NCI-H82 treated with DMSO at 0.1 percent for 48 hours (cell line): ENCODE results near the gene GRK3.
"Not testable (repeated sequence)": the region's sequence is repeated elsewhere in the genome, so short reads cannot be mapped to it uniquely, and the experiment has no call there.

Experiments
- DNase-seq: peaks from one replicate; lab custom pipeline; 2025; ENCODE audit not compliant: unreplicated experiment; lab: John Stamatoyannopoulos, UW

GRK3 gene

DNA sequence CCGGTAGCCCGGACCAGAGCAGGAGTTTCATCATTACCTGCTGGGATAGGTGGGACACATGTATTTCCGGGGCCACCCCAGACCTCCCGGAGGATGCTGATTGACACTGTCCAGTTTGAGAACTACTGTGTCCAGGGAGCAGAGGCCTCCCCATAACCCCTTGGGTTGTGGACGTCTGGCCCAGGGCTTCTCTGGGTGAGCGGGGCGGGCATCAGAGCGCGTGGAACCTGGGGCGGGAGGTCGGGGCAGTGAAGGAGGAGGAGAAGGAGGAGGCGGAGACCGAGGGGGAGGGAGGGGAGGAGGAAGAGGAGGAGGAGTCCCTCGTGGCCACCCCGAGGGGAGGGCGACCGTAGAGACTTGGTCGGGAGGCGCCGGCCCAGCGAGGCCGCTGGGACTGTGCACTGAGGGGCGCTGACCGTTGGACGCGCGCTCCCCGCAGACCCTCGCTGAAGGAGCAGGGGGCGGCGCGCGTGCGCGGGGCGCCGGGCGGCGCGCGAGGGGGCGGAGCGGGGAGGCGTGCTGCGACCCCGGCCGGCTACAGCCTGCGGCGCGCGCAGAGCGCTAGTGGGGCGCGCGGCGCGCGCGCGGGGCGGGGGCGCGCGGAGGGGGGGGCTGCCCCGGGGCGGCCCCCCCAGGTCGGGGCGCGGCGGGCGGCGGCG, at the start of gene GRK3:
GRK3 (plus strand) TSS at position 356 of the 659 bp plus-strand sequence. CDS start 366 bp downstream, outside the sequence.
- DNase-seq = no peak

DNA sequence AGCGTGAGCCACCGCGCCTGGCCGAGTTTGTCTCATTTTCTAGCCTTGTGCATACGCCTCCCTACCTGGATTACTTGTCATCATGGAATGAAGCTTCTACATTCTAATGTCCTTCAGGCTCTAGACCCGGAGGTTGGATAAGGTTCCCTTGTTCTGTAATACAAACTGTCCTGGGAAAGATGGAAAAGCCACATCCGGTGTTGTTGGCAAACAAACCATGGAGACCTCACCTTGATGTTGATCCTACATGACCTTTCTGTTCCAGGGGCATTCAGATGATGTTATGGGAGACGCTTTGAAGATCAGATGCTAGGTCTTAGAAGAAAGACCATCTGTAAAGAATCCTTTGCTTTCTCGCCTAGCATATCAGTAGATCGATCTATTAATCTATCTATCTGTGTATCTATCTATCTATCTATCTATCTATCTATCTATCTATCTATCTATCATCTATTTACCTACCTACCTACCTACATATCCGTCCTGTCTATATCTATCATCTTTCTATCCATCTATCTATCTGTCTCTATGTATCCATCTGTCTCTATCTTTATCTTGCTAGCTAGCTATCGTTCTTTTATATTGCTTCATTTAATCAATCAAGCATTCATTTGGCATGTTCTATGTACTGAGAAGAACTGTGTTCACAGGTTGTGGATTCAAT, 46.3 kb upstream of the GRK3 start:
- no peak for DNase-seq

DNA sequence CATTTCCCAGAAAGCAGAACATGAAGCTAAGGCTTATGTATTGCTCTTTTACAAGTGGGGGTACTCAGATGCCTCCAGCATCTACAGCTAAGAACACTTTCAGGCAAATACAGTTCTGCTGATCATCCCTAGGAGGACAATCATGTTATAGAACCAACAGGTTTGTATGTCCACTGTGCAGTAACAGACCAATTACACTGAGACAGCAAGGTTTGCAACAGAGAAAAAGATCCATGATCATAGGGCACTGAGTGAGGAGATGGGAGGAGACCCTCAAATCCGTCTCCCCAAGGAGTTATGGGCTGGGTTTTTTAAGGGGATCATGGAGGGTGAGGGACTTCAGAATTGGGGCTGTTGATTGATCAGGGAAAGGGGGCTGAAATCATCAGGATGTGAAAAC, 39.1 kb upstream of the GRK3 start:
- DNase-seq = no peak

DNA sequence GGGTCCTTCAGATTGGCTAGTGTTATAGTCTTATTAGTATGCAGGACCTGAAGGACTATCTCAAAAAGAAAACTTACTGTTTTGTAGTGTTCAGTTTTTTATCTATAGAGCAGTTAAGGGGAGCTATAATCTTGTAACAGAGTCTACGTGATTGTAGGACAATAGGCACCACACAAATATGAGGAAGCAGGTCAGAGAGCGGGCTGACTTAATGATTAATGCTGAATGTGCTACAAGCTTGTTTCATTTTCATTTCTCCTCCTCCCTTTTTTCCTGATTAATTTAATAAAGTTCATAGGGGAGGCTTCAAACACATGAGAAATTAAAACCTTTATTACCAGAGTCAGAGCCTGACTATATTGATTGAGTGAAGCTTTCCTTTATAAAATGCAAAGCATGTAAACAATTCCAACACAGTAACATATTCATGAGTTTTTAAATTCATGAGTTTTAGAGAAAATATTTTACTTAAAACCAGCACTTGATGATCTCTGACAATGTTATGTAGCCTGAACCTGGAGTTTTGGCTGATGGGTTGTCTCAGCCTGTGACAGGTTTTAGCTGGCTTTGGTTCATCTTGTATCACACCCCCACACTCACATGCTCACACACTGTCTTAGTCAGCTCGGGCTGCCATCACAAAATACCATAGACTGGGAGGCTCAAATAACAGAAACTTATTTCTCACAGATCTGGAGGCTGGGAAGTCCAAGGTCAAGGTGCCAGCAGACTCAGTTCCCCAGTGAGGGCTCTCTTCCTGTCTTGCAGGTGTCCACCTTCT, 38.5 kb upstream of the GRK3 start:
- not testable (repeated sequence) for DNase-seq

DNA sequence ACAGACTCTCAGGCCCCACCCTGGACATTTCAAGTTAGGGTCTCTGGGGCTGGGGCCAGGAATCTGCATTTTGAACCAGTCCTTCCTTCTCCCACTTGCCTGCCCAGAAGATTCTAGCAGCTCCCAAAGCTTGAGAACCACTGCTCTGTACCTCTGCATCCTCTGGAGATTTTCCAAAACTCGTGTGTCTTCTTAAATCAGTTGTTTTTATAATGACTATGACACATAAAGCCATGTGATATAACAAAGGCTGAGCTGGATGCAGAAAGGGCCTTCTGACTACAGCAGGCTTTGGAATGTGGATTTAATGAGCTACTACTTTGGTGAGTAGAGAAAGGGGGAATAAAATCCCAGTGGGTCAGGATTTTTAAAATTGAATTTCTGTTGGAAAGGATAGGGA, 37.5 kb upstream of the GRK3 start:
- DNase-seq = not testable (repeated sequence)

DNA sequence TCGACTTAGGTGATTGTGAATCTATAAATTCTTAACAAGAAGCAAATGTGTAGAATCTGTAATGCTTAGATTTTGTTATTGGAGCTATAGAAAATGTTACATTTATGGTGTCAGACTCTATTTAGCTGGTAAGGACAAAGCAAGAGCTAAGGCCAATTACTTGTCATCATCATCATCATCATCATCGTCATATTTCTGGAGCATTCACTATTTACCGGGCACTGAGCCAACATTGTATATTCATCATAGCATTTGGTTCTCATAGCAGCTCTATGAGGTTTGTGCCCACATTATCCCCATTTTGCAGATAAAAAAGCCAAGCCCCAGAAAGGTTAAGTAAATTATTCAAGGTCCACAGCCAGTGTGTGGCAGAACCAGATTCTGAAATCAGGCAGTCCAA, 36.4 kb upstream of the GRK3 start:
- not testable (repeated sequence) for DNase-seq

DNA sequence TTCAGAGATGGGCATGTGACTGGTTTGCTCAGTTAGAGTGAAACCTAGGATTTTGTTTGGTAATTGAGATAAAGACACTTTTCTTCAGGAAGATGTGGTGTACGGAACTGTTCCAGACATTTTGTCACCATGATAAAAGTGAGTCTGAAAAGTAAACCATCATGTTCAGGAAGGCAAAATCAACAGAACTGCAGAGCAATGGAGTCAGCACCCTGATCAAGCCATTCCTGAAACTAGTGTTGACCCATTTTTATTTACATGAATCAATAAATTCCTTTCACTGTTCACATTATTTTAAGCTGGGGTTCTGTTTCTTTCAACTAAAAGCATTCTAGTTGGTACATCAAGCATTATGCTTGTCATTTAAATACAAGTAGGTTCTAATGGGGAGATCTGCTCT, 35.4 kb upstream of the GRK3 start:
- DNase-seq = not testable (repeated sequence)

DNA sequence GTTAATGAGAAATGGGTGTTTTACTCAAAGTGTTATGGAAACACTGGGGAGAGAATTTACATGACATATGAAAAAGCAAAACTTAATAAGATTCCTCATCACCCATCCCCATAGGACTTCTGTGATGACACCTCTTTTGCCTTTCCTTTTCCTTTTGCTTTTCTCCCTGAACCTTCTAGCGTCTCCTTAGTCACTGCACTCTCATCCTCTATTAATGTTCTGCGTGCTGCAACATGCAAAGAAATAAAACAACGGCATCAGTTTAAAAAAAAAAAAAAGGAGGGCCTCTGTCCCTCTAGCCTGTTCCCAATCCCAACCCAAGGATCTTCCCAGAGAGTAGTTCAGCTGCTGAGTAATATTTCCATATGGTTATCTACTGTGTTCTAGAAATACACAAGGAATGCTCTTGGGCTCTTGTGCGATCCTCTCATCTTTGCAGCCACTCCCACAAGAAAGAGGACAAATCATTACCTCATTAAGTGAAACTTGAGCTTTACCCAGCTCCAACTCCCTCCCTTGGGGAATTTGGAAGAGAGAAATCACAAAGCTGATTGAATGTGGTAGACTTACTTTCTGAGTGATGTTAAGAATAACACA, 34.8 kb upstream of the GRK3 start:
- DNase-seq = not testable (repeated sequence)

DNA sequence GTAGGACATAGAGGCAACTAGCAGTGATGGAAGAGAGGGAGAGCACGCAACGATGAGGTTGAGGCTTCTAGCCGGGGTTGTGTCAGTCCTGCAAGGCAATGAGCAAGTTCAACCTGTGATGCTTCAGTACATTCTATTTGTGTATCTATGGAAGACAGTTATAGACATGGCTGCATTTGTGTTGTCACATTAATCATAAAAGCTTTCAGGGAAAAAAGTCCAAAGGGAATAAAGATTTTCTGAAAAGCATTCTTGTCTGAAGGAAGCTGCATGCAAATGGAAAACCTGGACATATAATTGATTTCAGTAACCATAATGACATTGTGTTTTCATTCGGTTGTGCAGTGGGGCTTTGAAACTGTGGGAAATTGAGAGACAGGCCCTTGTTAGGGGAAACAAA, 32.8 kb upstream of the GRK3 start:
- not testable (repeated sequence) for DNase-seq

DNA sequence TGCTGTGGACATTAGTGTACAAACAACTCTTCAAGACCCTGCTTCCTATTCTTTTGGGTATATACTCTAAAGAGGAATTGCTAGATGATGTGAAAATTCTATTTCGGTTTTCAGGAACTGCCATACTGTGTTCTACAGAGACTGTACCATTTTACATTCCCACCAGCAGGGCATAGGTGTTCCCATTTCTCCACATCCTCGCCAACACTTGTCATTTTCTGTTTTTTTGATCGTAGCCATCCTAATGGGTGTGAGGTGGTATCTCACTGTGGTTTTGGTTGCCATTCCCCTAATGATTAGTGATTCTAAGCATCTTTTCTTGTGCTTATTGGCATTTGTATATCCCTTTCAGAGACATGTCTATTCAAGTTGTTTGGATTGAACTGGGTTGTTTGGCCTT, 29.8 kb upstream of the GRK3 start:
- DNase-seq = no peak

DNA sequence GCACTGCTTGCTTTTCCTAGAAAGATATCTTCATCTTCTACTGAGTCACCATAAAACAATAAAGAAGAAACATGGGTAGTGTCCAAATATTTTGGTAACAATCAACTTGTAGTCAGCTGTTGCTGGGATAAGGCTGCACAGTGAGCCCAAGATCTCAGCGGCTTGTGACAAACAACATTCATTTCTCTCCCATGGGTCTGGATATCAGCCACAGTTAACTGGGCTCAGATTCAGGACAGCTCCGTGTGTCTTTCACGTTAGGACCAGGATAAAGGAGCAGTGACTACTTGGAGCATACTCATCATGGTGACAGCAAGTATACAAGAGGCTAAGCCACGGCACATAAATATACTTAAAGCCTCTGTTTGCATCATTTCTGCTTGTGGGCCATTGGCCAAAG, 27.9 kb upstream of the GRK3 start:
- DNase-seq = no peak

DNA sequence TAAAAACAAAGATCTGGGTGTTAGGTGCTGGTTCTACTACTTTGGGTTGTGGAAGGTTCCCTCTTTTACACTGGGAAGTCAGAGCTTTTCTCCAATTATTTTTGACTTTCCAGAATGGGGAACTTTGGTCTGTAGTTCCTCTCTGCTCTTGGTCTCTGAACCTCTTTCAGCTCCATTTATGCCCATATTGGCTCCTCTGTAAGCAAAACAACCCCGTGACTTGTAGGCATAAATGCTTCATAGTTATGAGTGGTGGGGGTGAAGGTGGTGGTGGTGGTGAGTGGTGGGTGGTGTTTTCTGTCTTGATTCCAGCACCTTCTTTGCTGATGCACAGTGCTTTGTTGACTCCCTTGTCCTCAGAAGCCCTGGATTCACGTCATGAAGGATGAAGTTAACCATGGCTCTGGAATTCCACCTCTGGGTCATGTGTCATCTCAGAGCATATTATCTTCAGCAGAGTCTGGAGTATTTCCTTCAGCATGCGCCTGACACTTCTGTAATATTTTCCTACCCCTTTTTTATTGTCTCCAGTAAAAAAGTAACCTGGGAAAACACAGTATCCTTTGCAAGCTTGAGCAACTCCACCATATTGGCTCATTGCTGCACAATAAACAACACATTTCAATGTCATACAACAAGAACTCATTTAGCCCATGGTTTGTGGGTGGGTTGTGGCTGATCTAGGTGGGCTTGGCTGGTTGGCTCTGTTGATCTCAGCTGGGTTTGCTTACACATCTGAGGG, 24.1 kb upstream of the GRK3 start:
- DNase-seq = no peak

DNA sequence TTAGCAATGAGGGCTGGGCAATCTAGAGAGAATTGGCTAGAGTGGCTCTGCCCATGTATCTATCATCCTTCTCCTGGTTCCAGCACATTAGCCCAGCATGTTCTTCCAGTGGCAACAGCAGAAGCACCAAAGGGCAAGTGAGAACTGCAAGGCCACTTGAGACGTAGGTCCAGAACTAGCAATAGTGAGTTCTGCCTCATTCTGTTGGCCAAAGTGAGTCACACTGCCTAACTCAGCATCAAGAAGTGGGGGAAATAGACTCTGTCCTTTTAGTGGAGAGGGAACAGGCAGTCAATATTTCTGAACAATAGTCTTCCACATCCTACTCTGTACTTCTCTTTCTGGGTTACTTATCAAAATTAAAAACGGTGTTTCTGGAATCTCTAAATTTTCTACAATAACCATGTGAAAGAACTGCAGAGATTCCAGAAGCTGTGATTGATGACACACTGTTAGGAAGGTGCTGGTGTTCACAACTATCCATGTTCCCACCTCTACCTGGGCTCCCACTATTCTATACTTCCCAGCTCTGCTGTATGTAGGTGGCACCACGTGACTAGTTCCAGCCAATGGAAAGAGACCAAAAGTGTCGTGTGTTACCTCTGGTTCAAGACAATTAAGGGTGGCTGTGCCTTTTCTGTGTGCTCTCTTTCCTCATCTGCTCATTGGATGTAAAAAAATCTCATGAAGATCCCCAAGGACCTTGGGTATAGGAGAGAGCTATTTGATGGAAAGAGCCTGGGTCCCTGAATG, 23.4 kb upstream of the GRK3 start:
- DNase-seq = no peak

DNA sequence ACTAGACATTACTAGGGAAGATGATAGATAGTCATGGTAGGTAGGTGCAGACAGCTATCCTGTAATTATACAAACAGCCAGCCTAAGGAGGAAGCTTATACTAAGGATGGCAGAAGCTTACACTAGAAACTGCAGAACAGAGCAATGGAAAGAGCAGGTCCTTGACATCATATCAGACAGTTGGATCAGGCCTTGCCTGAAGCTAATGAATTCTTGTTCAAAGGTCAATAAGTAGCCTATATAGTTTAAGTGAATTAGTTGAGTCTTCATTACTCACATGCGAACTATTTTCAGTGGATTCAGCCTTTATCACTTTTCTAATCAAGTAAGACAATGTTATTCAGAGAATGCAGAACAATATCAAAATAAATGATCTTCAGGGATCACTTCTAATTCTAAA, 22.3 kb upstream of the GRK3 start:
- no peak for DNase-seq

DNA sequence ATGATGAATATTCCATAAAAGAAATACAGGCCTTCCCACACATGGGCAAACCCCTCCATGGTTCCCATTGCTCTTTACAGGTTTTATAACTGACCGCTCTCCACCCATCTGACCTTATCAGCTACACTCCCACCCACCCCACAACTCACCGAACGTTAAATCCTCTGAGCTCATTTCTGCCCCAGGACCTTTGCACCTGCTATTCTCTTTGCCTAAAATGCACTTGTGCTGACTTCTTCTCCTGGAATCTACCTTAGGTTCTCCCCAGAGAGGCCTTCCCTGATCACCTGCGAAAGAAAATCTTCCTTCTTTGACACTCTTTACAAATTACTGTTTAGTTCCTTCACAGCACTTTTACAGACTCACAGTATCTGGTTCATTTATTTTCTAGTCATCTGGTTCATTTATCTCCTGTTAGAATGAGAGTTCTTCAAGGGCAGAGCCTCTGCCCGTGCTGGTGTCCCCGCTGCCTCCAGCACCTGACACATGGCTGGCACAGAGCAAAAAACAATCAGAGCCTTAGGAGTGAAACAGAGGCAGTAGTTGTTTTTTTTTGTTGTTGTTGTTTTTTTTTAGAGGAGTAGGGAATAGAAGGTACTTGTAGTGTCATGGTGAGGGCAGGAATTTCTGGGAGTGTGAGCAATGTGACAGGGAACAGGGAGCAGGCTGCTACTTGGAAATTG, 21.6 kb upstream of the GRK3 start:
- no peak for DNase-seq

DNA sequence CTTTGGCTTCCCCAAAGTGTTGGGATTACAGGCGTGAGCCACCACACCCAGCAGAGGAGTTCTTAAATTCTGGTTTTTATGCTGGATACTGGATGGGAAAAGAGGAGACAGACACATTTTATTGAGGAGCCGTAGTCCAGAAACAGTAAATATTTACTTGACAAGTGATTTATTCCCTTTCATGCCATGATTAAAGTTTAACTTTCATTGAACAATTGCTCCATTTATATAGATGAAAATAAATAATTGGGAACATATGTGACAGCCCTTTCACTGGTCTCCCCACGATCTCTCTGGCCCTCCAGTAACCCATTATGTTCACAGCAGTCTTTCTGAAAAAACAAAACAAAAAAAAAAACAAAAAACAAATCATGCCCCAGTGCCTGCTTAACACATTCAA, 19.3 kb upstream of the GRK3 start:
- DNase-seq = no peak

DNA sequence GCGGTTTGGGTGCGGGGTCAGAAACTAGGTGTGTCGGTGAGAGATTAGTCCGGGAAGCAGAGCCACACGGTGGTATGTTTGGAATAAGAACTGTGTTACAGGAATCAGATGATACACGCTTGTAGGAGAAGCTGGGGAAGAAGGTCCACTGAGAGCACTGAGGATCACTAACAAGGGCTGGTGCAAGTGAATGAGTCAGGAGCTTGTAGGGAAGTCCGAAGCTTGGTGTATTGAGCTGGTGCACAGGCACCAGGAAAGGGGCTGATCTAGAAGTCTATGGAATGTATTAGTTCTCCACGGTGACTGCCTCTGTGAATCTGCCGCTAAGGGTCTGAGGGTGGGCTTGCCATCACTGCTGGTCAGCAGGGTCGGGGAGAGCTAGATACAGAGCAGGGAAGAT, 18.8 kb upstream of the GRK3 start:
- DNase-seq = no peak

DNA sequence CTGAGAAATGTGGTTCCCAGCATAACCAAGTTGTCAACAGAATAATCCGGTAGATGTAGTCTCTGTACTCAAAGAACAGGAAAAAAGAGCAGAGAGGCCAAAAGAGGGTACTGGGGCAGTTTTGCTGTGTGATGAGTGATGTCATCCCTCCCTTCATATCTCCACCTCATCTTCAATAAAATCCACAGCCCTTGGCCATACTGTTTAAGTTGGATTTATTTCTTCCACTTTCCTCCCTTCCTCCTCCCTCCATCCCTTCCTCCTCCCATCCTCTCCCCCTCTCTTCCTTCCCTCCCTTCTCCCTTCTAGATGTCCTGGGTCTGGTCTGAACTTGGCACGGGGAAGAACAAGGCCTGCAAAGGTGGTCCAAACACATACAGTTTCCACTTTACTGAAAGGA, 18.2 kb upstream of the GRK3 start:
- DNase-seq = no peak

DNA sequence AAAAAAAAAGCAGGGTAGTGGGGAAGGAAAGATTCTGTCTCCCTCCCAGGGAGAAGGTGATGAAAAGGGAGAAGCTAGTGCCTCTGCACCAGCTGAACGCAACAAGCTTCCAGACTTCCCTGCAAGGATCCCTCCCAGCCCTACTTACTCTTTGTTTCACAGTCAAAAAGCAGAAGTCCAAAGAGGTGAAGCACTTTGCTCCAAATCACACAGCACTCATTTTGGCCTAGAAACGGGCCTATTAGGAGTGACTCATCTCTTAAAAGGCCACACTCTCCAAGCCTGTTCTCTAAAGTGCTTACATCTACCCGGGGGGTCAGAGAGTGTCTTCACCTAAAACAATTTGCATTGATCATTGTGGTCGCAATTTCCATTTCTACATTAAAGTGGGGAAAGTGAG, 17.7 kb upstream of the GRK3 start:
- DNase-seq = no peak
